CD1c-positive myeloid dendritic cell (primary cell): ENCODE data around the gene URB1.
A peak's percentile ranks its signal among the peaks of the same experiment; 100 is the strongest.
"Not testable (repeated sequence)": the region's sequence is repeated elsewhere in the genome, so short reads cannot be mapped to it uniquely, and the experiment has no call there.

Experiments used
- DNase-seq: peaks from one replicate; pipeline ENCODE4 v3.0.0-alpha.2; 2016; ENCODE audit errors: extremely low spot score

URB1 gene

DNA sequence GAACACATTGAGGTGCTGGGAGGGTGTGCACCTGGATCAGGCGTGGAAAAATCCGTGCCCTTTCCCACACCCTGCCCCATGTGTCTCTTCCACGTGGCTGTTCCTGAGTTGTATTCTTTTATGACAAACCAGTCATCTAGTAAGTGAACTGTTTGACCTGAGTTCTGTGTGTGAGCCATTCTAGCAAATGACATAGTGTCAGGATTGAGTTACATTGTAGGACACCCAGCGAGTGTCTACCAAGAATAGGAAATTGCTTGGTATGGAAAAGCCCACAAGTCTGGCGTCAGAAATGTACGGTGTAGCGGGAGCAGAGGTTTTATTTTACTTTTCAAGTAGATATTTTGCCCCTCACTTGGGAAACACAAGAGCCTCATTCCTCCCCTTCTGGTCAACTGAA, 95.4 kb downstream of the URB1 start:
- DNase-seq = no peak

DNA sequence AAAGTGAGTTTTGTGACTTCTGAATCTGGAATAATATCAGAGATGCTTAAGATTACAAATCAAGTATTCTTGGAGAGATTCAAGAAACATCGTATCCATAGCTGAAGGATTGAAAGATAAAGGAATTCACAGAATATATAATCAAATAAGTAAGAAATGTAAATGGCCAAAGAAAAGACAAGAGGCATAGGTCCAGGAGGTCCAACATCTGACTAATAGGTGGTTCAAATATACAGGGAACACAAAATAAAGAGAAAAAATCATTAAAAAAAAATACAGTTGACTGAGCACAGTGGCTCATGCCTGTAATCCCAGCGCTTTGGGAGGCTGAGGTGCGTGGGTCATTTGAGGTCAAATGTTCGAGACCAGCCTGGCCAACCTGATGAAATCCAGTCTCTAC, 107.3 kb downstream of the URB1 start:
- DNase-seq = no peak

DNA sequence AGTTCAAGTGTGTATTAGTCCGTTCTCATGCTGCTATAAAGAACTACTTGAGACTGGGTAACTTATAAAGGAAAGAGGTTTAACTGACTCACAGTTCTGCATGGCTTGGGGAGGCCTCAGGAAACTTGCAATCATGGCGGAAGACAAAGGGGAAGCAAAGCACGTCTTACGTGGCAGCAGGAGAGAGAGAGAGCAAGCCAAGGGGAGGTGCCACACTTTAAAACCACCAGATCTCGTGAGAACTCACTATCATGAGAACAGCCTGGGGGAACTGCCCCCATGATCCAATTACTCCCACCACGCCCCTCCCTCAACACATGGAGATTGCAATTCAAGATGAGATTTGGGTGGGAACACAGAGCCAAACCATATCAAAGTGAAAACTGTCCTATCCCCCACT, 109.8 kb downstream of the URB1 start:
- no peak for DNase-seq

DNA sequence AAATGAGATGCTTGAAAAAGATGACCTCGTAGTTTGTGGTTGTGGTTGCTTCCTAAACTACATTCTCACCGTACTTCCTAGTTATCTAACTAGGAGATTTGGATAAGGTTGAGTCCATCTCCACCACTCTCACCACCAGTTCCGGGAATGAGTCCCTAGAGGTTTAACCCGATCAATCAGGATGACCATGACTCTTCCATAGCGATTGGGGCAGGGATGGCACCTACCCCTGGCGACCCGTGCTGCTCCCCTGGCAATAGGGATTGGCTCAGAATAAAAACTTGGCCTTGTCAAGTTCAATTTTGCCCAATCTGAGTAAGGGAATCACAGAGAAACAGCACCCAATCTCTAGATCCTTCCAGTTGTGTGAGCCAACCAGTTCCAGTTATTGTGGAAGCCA, 111.3 kb downstream of the URB1 start:
- DNase-seq = no peak

DNA sequence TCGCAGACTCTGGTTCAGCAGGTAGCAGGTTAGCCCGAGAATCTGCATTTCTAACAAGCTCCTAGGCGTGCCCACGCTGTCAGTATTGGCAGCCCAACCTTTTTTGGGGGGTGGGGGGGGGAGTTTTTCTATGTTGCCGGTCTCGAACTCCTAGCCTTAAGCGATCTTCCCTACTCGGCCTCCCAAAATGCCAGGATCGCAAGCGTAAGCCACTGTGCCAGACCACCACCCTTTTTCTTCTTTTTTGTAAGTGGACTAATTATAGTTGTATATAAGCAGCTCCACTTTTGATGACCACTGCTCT, 113.5 kb downstream of the URB1 start:
- no peak for DNase-seq

DNA sequence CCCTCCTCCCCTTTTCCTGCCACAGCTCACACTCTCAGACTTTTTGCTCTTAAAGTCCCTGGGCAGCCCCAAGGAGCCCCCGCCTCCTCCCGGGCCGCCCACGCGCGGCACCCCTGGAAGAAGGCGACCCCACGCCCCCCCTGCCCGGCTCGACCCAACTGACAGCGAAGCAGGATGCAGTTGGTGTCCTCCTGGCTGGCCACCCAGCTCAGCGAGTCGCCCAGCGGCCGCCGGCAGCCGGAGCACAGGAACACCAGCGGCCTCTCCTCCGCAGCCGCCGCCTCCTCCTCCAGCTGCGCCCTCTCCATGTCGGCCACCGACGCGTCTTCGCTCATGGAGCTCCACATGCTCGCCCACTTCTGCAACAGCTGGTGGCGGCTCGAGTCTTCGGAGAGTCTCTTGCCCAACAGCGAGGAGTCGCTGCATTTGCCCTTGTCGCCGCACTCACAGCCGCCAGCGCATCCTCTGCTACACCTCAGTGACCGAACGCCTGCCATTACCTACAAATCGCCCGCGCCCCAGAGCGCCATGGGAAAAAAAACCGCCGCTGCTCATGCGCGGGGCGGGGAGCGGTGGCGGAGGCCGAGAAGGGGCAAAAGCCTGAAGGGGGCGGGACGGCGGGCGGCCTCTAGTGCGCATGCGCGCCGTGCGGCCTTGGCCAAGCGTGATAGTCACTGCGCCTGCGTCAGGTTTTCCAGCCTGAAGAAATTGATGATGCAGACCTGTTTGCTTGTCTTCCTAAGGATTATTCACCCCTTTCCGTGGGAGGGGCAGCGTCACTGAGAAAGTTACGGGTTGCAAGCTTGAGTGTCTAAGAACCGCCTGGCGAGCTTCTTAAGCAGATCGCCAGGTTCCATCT, 114.1 kb downstream of the URB1 start, which contains the start of gene MIS18A:
MIS18A (minus strand) TSS at position 532 of the 859 bp plus-strand sequence; CDS start at position 497, 35 bp downstream.
- DNase-seq = peak; percentile 99

DNA sequence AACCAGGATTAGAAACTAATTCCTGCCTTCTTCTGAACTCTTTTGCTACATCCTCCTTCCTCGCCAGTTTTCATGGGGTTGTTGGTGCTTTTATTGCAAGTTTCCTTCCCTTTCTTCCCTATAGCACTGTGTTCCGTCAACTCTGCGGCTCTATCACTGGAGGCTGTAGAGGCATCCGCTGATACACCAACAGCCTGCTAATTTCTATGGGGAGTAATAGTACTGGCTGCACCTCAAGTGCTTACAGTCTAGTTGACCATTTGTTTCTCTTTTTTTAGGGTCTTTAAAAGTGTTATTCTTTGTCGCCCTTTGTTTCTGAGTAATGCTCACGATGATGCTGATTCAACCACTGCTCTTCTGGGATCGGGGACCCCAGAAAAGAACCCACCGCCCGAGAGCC, 114.7 kb downstream of the URB1 start:
- DNase-seq = no peak

DNA sequence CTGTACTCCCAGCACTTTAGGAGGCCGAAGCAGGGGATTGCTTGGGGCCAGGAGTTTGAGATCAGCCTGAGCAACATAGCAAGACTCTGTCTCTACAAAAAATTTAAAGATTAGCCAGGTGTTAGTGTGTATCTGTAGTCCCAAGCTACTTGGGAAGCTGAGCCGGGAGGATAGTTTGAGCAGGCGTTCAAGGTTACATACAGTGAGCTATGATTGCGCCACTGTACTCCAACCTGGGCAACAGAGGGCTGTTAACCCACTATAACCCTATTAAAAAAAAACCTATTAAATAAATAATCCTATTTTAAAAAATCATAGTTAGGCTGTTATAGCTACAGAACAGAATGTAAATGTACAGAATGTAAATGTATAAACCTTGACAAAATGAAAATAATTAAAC, 116.1 kb downstream of the URB1 start:
- no peak for DNase-seq

DNA sequence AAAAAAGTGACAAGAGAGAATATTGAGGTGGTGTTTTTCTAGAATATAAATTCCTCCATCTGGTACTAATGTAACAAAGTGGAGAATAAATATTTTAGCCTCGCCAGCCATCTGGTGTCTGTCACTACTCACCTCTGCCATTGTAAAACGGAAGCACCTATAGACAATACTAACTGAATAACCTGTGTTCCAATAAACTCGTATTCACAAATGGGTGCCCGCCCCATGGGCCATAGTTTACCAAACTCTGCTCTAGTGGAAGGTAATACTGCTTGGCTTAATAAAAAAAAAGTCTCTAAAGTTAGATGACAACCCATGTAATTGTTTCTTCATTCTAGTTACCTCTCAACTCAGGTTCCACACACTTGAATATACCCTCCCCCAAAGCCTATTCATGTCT, 122.1 kb downstream of the URB1 start:
- DNase-seq = no peak

DNA sequence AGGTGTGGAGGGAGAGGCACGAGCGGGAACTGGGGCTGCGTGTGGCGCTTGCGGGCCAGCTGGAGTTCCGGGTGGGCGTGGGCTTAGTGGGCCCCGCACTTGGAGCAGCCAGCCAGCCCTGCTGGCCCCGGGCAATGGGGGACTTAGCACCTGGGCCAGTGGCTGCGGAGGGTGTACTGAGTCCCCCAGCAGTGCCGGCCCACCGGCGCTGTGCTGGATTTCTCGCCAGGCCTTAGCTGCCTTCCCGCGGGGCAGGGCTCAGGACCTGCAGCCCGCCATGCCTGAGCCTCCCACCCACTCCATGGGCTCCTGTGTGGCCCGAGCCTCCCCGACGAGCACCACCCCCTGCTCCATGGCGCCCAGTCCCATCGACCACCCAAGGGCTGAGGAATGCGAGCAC, 127.5 kb downstream of the URB1 start:
- DNase-seq = not testable (repeated sequence)

DNA sequence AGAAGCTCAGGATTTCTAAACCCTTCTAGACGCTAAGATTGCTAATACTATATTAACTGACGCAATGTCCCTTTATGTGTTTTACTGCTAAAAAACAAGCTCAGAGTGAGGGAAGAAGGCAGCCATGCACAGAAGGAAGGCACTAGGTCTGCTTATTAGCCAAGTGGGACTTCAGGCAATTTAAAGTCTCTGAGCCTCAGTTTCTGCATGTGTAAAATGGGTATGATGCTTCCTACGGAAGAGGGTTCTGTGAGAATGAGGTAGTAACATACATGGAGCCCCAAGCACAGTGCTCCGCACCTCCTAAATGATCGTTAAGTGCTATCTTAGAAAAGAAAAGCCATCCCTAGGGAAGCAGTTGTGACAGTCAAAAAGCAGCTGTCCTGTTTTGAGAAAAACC, 130.9 kb downstream of the URB1 start:
- DNase-seq = no peak
